AG08396 (cell line): Measurements from ENCODE around the gene CCDC185.

Source experiments
- DNase-seq: peaks from one replicate; pipeline ENCODE4 v3.0.0; 2012; ENCODE audit warnings: low spot score, mixed read lengths

CCDC185 gene

DNA sequence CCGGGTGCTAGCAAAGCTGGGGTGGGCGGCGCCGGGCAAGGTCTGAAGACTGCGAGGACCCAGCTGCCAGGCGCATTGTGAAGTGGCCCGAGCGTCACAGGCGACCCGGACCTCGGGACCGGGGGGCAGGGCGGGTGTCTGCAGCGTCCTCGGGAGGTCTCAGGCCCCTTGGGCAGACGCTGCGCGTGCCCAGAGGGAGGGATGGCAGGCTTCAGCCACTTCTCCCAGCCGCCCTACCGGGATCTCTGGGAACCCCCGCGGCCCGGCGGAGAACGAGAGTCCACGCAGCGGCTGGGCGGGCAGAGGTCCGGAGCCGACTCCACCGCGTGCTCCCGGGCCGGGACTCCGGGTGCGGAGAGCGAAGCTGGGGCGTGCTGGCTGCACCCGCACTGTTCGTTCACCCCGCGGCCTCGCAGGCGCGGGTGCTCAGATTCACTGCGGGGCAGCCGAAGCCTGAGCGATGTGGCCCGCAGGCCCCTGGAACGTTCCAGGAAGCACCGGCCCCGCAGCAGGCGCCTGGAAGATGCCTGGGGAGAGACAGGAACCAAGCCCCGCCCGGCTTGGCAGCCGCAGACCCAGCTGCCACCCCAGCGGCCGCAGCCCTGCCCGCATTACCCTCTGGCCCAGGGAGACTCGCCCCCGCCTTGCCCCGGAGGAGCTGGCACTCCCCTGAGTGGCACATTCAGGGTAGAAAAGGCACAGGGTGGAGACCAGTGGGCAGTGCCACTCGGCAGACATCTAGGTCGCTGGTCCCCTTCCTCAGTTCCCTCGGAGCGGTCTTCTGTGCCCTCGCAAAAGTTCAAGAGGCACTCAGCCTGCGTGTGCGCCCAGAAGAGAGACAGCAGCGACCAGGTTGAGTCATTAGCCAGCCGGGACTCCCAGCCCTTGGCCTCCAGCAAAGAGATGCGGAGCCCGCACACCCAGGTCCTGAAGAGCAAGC lies at the start of gene CCDC185:
Gene CCDC185 (plus strand): TSS at position 141 of the 940 bp plus-strand sequence. CDS start 61 bp downstream, at position 202.
- peak; percentile 39 for DNase-seq

- DNase-seq: no peak
These were observed 49.5 kb upstream of the CCDC185 start for GRCh38 chr1:223343692-223344091.

- DNase-seq: no peak
These were observed 48.7 kb upstream of the CCDC185 start for GRCh38 chr1:223344491-223344890.

DNA sequence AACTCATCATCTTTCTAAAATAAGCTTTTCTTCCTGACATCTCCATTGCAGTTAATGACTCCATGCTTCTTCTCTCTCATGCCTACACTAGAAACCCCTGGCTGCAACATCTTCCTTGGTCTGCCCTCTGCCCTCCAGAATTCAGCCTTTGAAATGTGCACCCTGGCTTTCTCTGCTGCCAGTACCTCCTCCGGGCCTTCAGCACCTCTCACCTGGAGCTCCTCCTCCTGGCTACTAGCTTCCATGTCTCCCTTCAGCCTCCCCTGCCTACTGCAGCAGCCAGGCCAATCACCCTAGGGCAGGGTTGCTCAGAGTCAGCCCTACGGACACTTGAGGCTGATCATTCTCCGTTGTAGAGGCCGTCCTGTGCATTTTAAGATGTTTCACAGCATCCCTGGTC lies 47.5 kb upstream of the CCDC185 start:
- DNase-seq: no peak

- DNase-seq: no peak
These were observed 46.9 kb upstream of the CCDC185 start for GRCh38 chr1:223346311-223346710.

DNA sequence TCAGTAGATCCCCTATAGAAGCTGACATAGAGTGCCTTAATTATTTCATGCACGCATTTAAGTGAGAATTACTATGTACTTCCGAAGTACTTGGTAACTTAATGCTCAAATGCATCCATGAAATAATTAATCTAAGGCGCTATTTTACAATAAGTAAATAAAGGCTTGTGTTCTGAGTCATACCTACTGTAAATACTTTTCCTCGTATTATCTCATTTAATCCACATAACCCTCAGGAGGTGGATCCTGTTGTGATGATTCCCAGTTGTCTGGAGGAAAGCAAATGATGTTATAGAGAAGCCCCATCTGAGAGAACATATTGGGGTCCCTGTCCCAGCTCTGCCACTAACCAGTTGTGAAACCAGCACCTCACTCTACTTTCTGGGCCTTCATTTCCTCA lies 45.6 kb upstream of the CCDC185 start:
- no peak for DNase-seq

DNA sequence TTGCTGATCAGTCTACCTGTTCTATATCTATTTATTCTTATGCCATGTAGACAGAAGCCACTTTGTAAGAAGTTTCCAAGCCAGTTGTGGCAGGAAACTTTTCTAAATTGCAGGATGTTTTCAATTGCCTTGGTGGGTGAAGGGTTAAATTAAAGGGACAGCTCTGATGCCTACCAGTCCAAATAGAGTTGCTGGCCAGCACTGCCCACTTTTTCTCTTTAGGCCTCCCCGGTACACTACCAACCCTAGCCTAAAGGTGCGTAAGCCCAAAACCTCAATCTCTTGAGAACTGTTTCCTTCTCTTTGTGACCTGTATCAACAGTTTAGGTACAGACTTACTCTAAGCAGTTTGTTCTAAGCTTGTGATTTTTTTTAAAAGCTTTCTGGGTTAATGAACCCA lies 44.8 kb upstream of the CCDC185 start:
- DNase-seq: no peak

GRCh38 chr1:223349241-223349640 lies 44.0 kb upstream of the CCDC185 start:
- no peak for DNase-seq

- DNase-seq: no peak
These were observed 42.8 kb upstream of the CCDC185 start for GRCh38 chr1:223350361-223350908.

- DNase-seq: no peak
These were observed 40.3 kb upstream of the CCDC185 start for GRCh38 chr1:223352944-223353343.

DNA sequence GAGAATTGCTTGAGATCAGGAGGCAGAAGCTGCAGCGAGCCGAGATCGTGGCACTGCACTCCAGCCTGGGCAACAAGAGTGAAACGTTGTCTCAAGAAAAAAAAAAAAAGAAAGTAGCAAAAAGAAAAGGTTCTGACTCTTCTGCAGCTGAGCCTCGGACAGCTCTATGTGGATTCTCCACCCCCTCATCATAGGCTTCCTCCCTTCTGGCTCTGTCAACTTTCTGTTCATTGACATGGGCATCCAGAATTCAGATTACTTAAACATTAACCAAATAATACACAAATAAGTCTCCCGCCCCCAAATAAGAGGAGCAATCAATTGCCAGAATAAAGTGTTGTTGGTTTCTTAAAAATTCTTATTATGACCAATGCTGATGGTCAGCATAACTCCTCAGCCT lies 39.3 kb upstream of the CCDC185 start:
- DNase-seq: no peak

DNA sequence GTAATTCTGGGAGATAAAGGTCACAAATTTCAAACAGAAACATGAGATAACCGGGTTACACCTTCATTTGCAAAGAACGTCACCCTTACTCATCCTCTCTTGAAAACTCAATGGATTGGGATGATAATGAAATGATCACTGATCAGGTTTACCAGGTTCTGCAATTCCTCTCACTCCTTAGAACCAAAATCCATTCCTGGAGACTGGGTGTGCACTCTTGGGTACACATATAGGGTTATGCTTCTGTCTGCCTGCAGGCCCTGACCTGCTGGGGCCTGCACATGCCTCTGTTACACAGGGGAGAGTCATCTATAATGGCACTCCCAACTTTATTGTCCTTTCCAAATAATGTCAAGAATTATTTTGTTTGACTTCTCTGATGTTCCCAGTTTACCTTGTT lies 37.5 kb upstream of the CCDC185 start:
- DNase-seq: no peak

GRCh38 chr1:223358826-223359225 lies 34.4 kb upstream of the CCDC185 start:
- DNase-seq: no peak

DNA sequence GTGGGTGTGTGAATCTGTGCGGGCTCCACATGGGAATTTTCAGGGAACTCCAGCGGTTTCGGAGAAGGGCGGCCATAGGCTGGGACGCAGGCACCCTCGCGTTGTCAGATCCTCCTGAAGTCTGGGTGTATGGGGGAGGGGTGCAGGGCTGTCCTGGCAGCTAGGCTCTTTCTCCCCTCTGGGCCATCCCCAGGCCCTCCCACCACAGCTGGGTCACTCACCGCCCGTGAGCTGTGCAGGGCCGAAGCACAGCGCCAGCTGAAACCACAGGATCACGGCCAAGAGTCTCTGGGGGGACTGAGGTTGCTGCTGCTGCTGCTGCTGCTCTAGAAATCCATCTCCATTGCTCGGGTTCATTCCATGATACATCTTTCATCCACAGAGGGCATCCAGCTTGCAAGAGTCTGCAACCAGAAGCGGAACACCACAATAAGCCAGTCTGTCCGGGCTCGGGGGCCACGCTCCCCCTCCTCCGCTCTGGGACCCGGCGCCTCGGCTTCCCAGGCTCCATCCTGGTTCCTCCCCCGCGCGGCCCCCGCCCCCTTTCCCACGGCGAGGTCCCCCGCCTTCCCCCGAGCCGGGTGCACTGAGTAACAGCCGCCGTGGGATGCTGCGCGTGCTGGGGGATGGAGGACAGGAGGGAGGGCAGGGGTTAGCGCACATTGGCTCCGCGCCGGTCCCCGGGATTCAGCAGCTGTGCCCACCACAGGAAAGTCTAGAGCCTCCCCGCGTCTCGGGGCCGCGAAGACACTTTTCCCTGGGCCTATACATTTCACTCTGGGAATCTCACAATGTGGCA lies 30.0 kb upstream of the CCDC185 start:
- DNase-seq: peak; percentile 33

DNA sequence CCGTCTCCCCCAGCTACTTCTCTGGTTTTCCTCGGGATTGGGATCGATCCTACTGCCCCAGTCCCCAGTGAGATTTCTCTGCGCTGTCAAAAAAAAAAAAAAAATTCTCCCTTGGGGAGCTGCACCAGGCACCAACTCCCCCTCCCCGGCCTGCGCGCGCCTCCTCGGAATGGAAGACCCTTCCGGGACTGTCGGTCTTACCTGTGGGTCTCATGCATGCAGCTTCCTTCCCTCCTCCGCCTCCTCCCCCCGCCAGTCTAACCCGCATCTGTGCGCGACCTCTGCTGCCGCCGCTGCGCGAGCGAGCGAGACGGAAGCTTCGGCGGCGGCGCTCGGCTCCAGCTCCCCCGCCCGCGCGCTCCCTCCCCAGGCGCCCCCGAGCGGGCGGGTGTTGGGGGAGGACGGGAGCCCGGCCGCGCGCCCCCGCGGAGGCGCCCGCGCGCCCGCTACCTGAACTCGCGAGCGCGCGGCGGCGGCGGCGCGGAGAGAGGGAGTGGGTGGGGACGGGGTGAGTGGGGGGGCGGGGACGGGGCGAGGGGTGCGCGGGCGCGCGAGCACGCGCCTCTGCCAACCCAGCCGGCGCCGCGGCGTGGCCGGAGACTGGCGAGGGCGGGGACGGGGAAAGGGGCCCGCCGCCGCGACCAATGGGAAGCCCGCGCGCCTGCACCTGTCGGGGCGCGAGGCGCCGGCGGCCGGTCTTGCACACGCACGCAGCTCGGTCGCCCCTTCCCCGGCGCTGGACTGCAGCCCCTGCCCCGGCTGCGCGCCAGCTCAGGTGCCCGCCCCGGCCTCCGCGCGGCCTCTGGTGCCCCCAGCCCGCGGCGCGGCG lies 29.1 kb upstream of the CCDC185 start, which contains the start of gene SUSD4:
Gene SUSD4 (minus strand): TSS at position 321 of the 829 bp plus-strand sequence. CDS start 751 bp downstream, outside the sequence.
- DNase-seq: peak; percentile 30

DNA sequence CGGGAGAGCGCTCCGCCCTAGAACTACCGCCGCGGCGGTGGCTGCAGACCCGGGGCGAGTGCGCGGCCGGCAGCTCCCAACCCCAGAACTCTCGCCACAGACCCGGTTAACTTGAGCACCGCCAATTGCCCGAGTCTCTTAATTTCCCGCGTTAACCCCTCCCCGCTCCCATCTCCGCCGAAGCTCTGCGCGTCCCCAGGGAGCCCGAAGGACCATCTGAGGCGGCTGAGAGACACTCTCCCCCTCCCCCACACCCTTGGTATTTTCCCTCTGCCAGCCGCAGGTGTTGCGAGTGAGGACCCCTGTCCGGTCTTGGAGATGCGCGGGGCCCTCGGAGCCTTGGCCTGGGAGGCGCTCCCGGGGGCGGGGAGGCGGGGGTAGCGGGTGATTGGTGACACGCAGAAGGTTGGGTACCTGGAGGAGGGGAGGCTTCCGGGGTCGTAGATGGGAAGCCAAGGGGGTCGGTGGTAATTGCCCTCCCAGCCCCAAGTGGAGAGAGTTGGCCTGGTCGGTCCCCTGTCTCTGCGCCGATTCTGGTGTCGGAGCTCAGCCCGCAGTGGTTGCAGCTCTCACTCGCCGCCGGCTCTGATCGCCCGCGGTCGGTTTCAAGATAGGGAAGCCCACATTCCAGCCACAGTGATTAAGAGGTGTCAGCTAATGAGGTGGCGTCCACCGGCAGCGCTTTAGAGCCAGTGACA lies 28.4 kb upstream of the CCDC185 start:
- DNase-seq: no peak

GRCh38 chr1:223374064-223374610 lies 19.1 kb upstream of the CCDC185 start:
- no peak for DNase-seq

- DNase-seq: no peak
These were observed 14.5 kb upstream of the CCDC185 start for GRCh38 chr1:223378754-223379153.

DNA sequence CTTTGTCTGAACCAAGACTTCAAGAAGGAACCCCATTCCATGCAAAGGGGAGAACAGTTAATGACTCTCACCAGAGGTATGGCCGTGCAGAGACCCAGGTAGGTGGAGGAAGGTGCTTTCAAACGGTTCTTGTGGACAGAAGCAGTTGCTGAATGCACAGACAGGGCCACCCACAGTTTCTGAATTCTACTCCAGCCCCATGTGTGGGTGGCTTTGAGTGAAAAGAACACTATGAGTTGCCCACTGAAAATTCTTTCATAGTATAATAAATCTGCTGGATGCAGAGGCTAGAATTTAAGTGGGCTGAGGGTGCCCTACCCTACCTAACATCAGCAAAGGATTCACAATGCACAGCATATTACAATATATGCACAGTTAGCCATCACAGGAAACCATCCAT lies 7.2 kb upstream of the CCDC185 start:
- no peak for DNase-seq

- DNase-seq: no peak
These were observed 2.6 kb upstream of the CCDC185 start for GRCh38 chr1:223390618-223391017.

GRCh38 chr1:223394242-223394641 lies 1.0 kb downstream of the CCDC185 start:
- DNase-seq: no peak
